MCF 10A (cell line): ENCODE data around the gene LRSAM1. TPM values are rescaled to one million over a fixed set of nuclear protein-coding genes. Genes with fewer than 3 reads are reported as not detected.

ENCODE experiments used
- BruUV-seq: library from RNA; stranded (reverse); fragments of 400-500 nt; replicated peaks from 2 replicates; lab custom pipeline; 2021; lab: Mats Ljungman, UMichigan
- CTCF ChIA-PET: fragments of 300-600 bp; sonication (Branson Sonifier 250); formaldehyde crosslinking; extraction: SDS; loops from one replicate; lab custom pipeline; 2021; ENCODE audit warnings: antibody characterized with exemption, inconsistent platforms; lab: Yijun Ruan, JAX
- POLR2A ChIA-PET: fragments of 300-600, 350-650 bp; sonication (Branson Sonifier 250); formaldehyde crosslinking; extraction: SDS; loops from one replicate; lab custom pipeline; 2020; ENCODE audit warnings: antibody characterized with exemption, inconsistent platforms; lab: Yijun Ruan, JAX
- DNase-seq: peaks from one replicate; pipeline ENCODE4 v3.0.0-alpha.2; 2018; ENCODE audit not compliant: unreplicated experiment
- H3K27ac Mint-ChIP-seq: one replicate; pipeline ENCODE4 v1.8.0; 2022; ENCODE audit warnings: mild to moderate bottlenecking, low read depth, mixed read lengths; ENCODE audit not compliant: unreplicated experiment
- H3K27me3 Mint-ChIP-seq: one replicate; pipeline ENCODE4 v1.8.0; 2022; ENCODE audit warnings: mixed read lengths; ENCODE audit not compliant: insufficient read depth, unreplicated experiment
- H3K36me3 Mint-ChIP-seq: one replicate; pipeline ENCODE4 v1.8.0; 2022; ENCODE audit warnings: mild to moderate bottlenecking, moderate library complexity, mixed read lengths; ENCODE audit not compliant: insufficient read depth, unreplicated experiment
- H3K4me1 Mint-ChIP-seq: one replicate; pipeline ENCODE4 v1.8.0; 2022; ENCODE audit warnings: mixed read lengths; ENCODE audit not compliant: insufficient read depth, unreplicated experiment
- H3K4me3 Mint-ChIP-seq: one replicate; pipeline ENCODE4 v1.8.0; 2022; ENCODE audit warnings: mild to moderate bottlenecking, moderate library complexity, mixed read lengths; ENCODE audit not compliant: unreplicated experiment
- H3K9me3 Mint-ChIP-seq: one replicate; pipeline ENCODE4 v1.8.0; 2022; ENCODE audit warnings: mixed read lengths; ENCODE audit not compliant: unreplicated experiment
- intact Hi-C: fragments of 100-400 bp; cut with micrococcal nuclease; formaldehyde crosslinking; loops from 2 replicates; pipeline ENCODE4 v1.14.1; 2022
- total RNA-seq: library from RNA; stranded (reverse); gene quantifications from 2 replicates; pipeline ENCODE4 v1.2.3, GENCODE V29; 2022
- TF ChIP-seq, protein P1 (sequence below): fragments of 200-600 bp; IDR thresholded peaks from one replicate; pipeline ENCODE4 v1.8.0; 2022; ENCODE audit warnings: antibody characterized with exemption, mild to moderate bottlenecking; ENCODE audit not compliant: unreplicated experiment

LRSAM1 gene
- total RNA-seq, 1 experiment from 2014 or later = 23.5 TPM

DNA sequence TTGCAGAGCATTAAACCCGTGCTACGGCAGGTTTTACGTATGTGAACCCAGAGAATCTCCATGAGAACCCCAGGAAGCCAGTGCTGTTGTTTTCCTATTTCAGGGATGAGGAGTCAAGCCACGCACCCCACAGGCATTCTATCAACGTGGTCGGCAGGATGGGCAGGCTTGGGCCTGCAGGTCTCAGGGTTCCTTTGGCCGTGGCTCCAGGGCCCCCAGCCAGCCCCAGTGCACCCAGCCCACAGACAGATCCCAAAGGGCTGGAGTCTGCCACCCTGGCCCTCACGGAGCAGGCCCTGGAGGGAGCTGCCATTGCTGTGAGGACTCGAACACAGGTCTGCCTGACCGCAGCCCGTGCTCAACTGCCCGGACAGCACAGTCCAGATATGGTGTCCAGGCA, 83.6 kb downstream of the LRSAM1 start:
- Mint-ChIP-seq H3K4me1 (peaks cover 22% of the 10 kb centered on the region), H3K27ac (peak overlapping the region; percentile 67), H3K4me3 (no peak overlapping the region), H3K36me3 (peaks cover 67% of the 10 kb centered on the region), H3K27me3 (no peaks in the 10 kb centered on the region), H3K9me3 (no peaks in the 10 kb centered on the region)
- DNase-seq = no peak
- CTCF ChIA-PET = interaction anchor here (0.6 to 1.6 kb wide), 3 partner anchors 51 to 468 kb away, joined by 3 to 4 read pairs (median 4); no protein-coding TSS in a partner anchor
- BruUV-seq = no TSS peak
- POLR2A ChIA-PET = interaction anchor here (0.8 to 1.3 kb wide), 2 partner anchors 9 to 21 kb away, joined by 3 read pairs; no protein-coding TSS in a partner anchor
- TF ChIP-seq, protein P1, sequence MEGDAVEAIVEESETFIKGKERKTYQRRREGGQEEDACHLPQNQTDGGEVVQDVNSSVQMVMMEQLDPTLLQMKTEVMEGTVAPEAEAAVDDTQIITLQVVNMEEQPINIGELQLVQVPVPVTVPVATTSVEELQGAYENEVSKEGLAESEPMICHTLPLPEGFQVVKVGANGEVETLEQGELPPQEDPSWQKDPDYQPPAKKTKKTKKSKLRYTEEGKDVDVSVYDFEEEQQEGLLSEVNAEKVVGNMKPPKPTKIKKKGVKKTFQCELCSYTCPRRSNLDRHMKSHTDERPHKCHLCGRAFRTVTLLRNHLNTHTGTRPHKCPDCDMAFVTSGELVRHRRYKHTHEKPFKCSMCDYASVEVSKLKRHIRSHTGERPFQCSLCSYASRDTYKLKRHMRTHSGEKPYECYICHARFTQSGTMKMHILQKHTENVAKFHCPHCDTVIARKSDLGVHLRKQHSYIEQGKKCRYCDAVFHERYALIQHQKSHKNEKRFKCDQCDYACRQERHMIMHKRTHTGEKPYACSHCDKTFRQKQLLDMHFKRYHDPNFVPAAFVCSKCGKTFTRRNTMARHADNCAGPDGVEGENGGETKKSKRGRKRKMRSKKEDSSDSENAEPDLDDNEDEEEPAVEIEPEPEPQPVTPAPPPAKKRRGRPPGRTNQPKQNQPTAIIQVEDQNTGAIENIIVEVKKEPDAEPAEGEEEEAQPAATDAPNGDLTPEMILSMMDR = no peak
- intact Hi-C loops = loop anchor here (2.0 kb wide), 1 partner anchor 44 kb away; no protein-coding TSS in a partner anchor

DNA sequence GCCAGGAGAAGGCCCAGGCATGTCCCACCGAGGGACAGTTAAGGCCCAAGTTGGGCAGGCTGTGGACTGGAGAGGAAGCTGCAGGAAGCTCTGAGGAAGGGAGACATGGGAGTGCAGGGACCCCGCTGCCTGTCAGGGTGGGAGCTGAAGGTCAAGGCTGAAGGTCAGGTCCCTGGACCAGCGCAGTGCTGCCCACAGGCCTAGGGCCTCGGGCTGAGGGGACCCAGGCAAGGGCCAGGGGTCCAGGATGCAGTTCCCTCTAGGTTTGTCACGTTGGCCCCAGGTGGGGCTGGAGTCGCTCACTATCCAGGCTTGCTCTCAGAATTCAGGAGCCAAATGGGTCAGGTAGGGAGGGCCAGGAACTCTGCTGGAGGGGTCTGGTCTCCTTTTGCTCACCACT, 84.1 kb downstream of the LRSAM1 start:
- Mint-ChIP-seq H3K27me3 (no peaks in the 10 kb centered on the region), H3K36me3 (peaks cover 62% of the 10 kb centered on the region), H3K4me3 (no peak overlapping the region), H3K9me3 (no peaks in the 10 kb centered on the region), H3K4me1 (peaks cover 22% of the 10 kb centered on the region), H3K27ac (peak overlapping the region; percentile 67)
- DNase-seq = no peak
- intact Hi-C loops = loop anchor here (2.0 kb wide), 1 partner anchor 43 kb away; no protein-coding TSS in a partner anchor
- TF ChIP-seq, protein P1 = no peak
- ChIA-PET CTCF (interaction anchor here (0.6 to 1.6 kb wide), 5 partner anchors 9 to 1840 kb away, joined by 3 to 7 read pairs (median 4); no protein-coding TSS in a partner anchor), POLR2A (interaction anchor here (0.8 kb wide), 1 partner anchor 21 kb away, joined by 3 read pairs; no protein-coding TSS in a partner anchor)
- no TSS peak for BruUV-seq

DNA sequence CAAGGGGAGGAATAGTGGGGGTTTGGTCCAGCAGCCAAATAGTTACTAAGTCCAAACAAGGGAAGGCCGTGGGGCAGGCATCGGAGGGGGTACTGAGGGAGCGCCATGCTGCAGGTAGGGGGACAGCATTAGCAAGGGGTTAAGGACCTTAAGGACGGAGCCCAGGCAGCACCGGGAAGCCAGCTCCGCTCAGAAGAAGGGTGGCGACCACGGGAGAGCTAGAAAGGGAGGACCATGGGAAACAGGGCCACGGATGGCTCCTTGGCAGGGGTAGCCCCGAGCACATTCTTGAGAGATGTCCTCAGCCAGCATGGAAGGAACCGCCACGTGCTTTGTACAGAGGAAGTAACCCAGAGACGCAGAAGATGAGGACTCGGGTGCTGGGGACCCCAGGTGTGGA, 84.5 kb downstream of the LRSAM1 start:
- no peak for DNase-seq
- TF ChIP-seq, protein P1 = no peak
- Mint-ChIP-seq H3K4me1 (peaks cover 22% of the 10 kb centered on the region), H3K36me3 (peaks cover 62% of the 10 kb centered on the region), H3K27me3 (no peaks in the 10 kb centered on the region), H3K9me3 (no peaks in the 10 kb centered on the region), H3K27ac (peak overlapping the region; percentile 67), H3K4me3 (no peak overlapping the region)
- CTCF ChIA-PET = interaction anchor here (0.6 to 1.6 kb wide), 6 partner anchors 10 to 1840 kb away, joined by 4 to 7 read pairs (median 4); no protein-coding TSS in a partner anchor
- no TSS peak for BruUV-seq
- POLR2A ChIA-PET = interaction anchor here (2.0 kb wide), 1 partner anchor 21 kb away, joined by 4 read pairs; no protein-coding TSS in a partner anchor
- intact Hi-C loops = loop anchor here (2.0 kb wide), 1 partner anchor 43 kb away; no protein-coding TSS in a partner anchor

DNA sequence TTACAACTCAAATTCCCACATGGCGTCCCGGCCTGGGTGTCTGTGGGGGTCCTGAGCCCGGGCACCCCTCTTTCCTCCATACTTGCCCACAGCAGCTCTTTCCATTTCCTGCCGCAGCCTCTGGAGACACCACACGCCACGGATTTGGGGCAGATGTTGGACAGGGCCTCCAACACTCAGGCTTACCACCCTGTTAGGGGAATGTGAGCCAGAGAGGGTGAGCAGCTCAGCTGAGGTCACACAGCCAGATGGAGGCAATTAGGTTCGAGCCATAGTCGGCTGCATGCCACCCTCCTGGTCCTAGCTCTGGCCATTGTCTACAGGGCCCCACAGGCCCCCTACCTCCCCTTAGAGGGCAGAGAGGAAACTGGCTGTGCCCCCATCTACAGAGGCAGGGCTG, 85.2 kb downstream of the LRSAM1 start:
- no TSS peak for BruUV-seq
- ChIA-PET CTCF (interaction anchor here (0.7 to 2.0 kb wide), 6 partner anchors 11 to 759 kb away, joined by 3 to 9 read pairs (median 4); no protein-coding TSS in a partner anchor), POLR2A (interaction anchor here (0.9 to 2.0 kb wide), 2 partner anchors 20 to 31 kb away, joined by 3 to 4 read pairs; no protein-coding TSS in a partner anchor)
- intact Hi-C loops = no loop called here
- Mint-ChIP-seq H3K27me3 (no peaks in the 10 kb centered on the region), H3K9me3 (no peaks in the 10 kb centered on the region), H3K4me1 (peaks cover 22% of the 10 kb centered on the region), H3K36me3 (peaks cover 57% of the 10 kb centered on the region), H3K27ac (peak overlapping the region; percentile 42), H3K4me3 (no peak overlapping the region)
- TF ChIP-seq, protein P1 = no peak
- DNase-seq = no peak
